NCI-H69 (cell line): ENCODE results near the gene CTNNBL1.

Source experiments
- DNase-seq: peaks from one replicate; lab custom pipeline; 2025; lab: John Stamatoyannopoulos, UW

The CTNNBL1 gene

GRCh38 chr20:37821696-37822095 lies 127.9 kb downstream of the CTNNBL1 start:
- DNase-seq: no peak

GRCh38 chr20:37822141-37822601 lies 128.3 kb downstream of the CTNNBL1 start:
- no peak for DNase-seq

- no peak for DNase-seq
Observed at GRCh38 chr20:37823296-37823980, 129.6 kb downstream of the CTNNBL1 start.

GRCh38 chr20:37827605-37828004 lies 133.8 kb downstream of the CTNNBL1 start:
- DNase-seq: no peak

- no peak for DNase-seq
Observed at GRCh38 chr20:37828684-37829083, 134.9 kb downstream of the CTNNBL1 start.

- DNase-seq: no peak
Observed at GRCh38 chr20:37829128-37829527, 135.3 kb downstream of the CTNNBL1 start.

- no peak for DNase-seq
Observed at GRCh38 chr20:37833221-37833896, 139.5 kb downstream of the CTNNBL1 start.

GRCh38 chr20:37836926-37837325 lies 143.1 kb downstream of the CTNNBL1 start:
- DNase-seq: no peak

GRCh38 chr20:37837924-37838323 lies 144.1 kb downstream of the CTNNBL1 start:
- no peak for DNase-seq

GRCh38 chr20:37838769-37839431 lies 145.1 kb downstream of the CTNNBL1 start:
- no peak for DNase-seq

- DNase-seq: no peak
Observed at GRCh38 chr20:37839432-37839827, 145.6 kb downstream of the CTNNBL1 start.

GRCh38 chr20:37839955-37840354 lies 146.1 kb downstream of the CTNNBL1 start:
- DNase-seq: no peak

- DNase-seq: no peak
Observed at GRCh38 chr20:37841389-37841788, 147.6 kb downstream of the CTNNBL1 start.

GRCh38 chr20:37841971-37842370 lies 148.1 kb downstream of the CTNNBL1 start:
- no peak for DNase-seq

- peak; percentile 87 for DNase-seq
Observed at GRCh38 chr20:37845241-37845681, 151.4 kb downstream of the CTNNBL1 start.

- peak; percentile 65 for DNase-seq
Observed at GRCh38 chr20:37845878-37846277, 152.0 kb downstream of the CTNNBL1 start.

GRCh38 chr20:37846573-37846972 lies 152.7 kb downstream of the CTNNBL1 start:
- DNase-seq: peak; percentile 93

GRCh38 chr20:37848706-37849105 lies 154.9 kb downstream of the CTNNBL1 start:
- DNase-seq: no peak

- no peak for DNase-seq
Observed at GRCh38 chr20:37849156-37849555, 155.3 kb downstream of the CTNNBL1 start.

GRCh38 chr20:37849566-37849965 lies 155.7 kb downstream of the CTNNBL1 start:
- DNase-seq: no peak

GRCh38 chr20:37850036-37850592 lies 156.3 kb downstream of the CTNNBL1 start:
- DNase-seq: peak; percentile 62

GRCh38 chr20:37850724-37851355 lies 157.0 kb downstream of the CTNNBL1 start:
- no peak for DNase-seq
